Ishikawa (cell line): ENCODE results near the gene EXPH5.

Source experiments
- CEBPB ChIP-seq: IDR thresholded peaks from 2 replicates; pipeline ENCODE4 v1.6.1; 2012
- CREB1 ChIP-seq: IDR thresholded peaks from 2 replicates; pipeline ENCODE4 v1.6.1; 2012; ENCODE audit warnings: low read depth
- EGR1 ChIP-seq: IDR thresholded peaks from 2 replicates; pipeline ENCODE4 v1.6.1; 2012
- EP300 ChIP-seq: IDR thresholded peaks from 2 replicates; pipeline ENCODE4 v1.6.1; 2012; ENCODE audit warnings: borderline replicate concordance
- FOXM1 ChIP-seq: IDR thresholded peaks from 2 replicates; pipeline ENCODE4 v1.6.1; 2012; ENCODE audit warnings: low read depth, borderline replicate concordance
- MAX ChIP-seq: IDR thresholded peaks from 2 replicates; pipeline ENCODE4 v1.6.1; 2012
- NFIC ChIP-seq: IDR thresholded peaks from 2 replicates; pipeline ENCODE4 v1.6.1; 2012
- RAD21 ChIP-seq: IDR thresholded peaks from 2 replicates; pipeline ENCODE4 v1.6.1; 2012; ENCODE audit warnings: low read depth
- REST ChIP-seq: IDR thresholded peaks from 2 replicates; pipeline ENCODE4 v1.6.1; 2012; ENCODE audit warnings: low read depth, mild to moderate bottlenecking
- TAF1 ChIP-seq: IDR thresholded peaks from 2 replicates; pipeline ENCODE4 v1.6.1; 2012; ENCODE audit warnings: low read depth, mild to moderate bottlenecking
- TCF12 ChIP-seq: IDR thresholded peaks from 2 replicates; pipeline ENCODE4 v1.6.1; 2012; ENCODE audit warnings: low read depth
- TEAD4 ChIP-seq: IDR thresholded peaks from 2 replicates; pipeline ENCODE4 v1.6.1; 2012
- USF1 ChIP-seq: IDR thresholded peaks from 2 replicates; pipeline ENCODE4 v1.6.1; 2012
- YY1 ChIP-seq: IDR thresholded peaks from 2 replicates; pipeline ENCODE4 v1.6.1; 2012; ENCODE audit warnings: low read depth
- ZBTB7A ChIP-seq: IDR thresholded peaks from 2 replicates; pipeline ENCODE4 v1.6.1; 2012; ENCODE audit warnings: low read depth

EXPH5 gene

GRCh38 chr11:108586600-108586999 lies 7.0 kb downstream of the EXPH5 start:
- no peak for TF ChIP-seq USF1
- no peak for TF ChIP-seq EGR1
- no peak for TF ChIP-seq ZBTB7A
- no peak for TF ChIP-seq TEAD4
- TF ChIP-seq CEBPB: no peak

GRCh38 chr11:108584973-108585372 lies 8.6 kb downstream of the EXPH5 start:
- TF ChIP-seq CREB1 (no peak), EP300 (no peak)

- TF ChIP-seq CEBPB (no peak), YY1 (no peak), MAX (no peak), TAF1 (no peak), FOXM1 (no peak), EP300 (no peak), RAD21 (no peak), EGR1 (no peak), TCF12 (no peak), CREB1 (no peak), NFIC (no peak), TEAD4 (no peak), REST (no peak), USF1 (no peak)
These were observed 12.9 kb downstream of the EXPH5 start for GRCh38 chr11:108580645-108581044.

GRCh38 chr11:108580043-108580442 lies 13.5 kb downstream of the EXPH5 start:
- TF ChIP-seq CEBPB: no peak
- TF ChIP-seq TEAD4: no peak
- no peak for TF ChIP-seq EP300
- TF ChIP-seq FOXM1: no peak
- no peak for TF ChIP-seq TAF1

GRCh38 chr11:108576523-108576922 lies 17.0 kb downstream of the EXPH5 start:
- TF ChIP-seq MAX (no peak), FOXM1 (no peak), CEBPB (no peak), ZBTB7A (no peak), EGR1 (no peak), TAF1 (no peak), YY1 (no peak), CREB1 (no peak), USF1 (no peak), RAD21 (no peak), TEAD4 (no peak), REST (no peak), TCF12 (no peak), EP300 (no peak), NFIC (no peak)

GRCh38 chr11:108574675-108575074 lies 18.9 kb downstream of the EXPH5 start:
- no peak for TF ChIP-seq FOXM1
- TF ChIP-seq TAF1: no peak
- no peak for TF ChIP-seq EP300
- TF ChIP-seq EGR1: no peak
- TF ChIP-seq MAX: no peak
- TF ChIP-seq REST: no peak
- no peak for TF ChIP-seq CREB1
- no peak for TF ChIP-seq NFIC
- no peak for TF ChIP-seq ZBTB7A
- TF ChIP-seq CEBPB: no peak
- no peak for TF ChIP-seq RAD21
